Eye (tissue), 1 donor: ENCODE measurements around the gene USP38.
"Not testable (repeated sequence)": the region's sequence is repeated elsewhere in the genome, so short reads cannot be mapped to it uniquely, and the experiment has no call there.

Experiments
- DNase-seq: peaks from one replicate; pipeline ENCODE4 v3.0.0-alpha.2; 2015

The USP38 gene

GRCh38 chr4:143262838-143263237 is 78.1 kb downstream of the USP38 start:
- no peak for DNase-seq

- not testable (repeated sequence) for DNase-seq
Observed at GRCh38 chr4:143267690-143268089, 83.0 kb downstream of the USP38 start.

DNA sequence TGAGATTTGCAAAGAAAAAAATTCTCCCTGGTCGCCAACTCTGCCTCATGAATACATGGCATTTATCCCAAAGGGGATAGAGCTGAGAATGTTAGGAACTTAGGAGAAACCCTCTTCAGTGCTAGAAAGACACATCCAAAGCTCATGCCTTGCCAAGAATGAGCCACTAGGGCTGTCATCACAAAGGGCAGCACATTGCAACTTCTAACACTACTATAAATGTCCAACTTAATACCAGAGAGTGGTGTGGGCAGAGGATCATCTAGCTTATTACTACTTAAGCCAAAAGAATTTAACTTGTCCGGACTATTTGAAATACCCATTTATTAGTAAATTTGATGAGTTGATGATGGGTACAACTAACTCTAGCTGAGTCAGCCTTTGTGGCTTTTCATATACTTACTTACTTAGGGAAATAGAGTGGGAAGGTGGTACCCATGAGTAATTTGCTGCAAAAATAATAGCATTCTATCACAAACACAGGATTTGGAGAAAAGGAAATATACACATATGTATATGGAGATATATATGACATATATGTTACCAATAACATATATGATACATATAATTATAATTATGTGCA is 85.6 kb downstream of the USP38 start:
- no peak for DNase-seq
